Measurements from ENCODE around the gene MIS12. TPM values are rescaled to one million over a fixed set of nuclear protein-coding genes. Genes with fewer than 3 reads are reported as not detected.

Gene MIS12
- total and polyA plus RNA-seq, 4 donors = 4.3 to 18.6 (median 11.1) TPM

GRCh38 chr17:5539286-5539685 is 52.9 kb downstream of the MIS12 start:
- H3K4me3 ChIP-seq (ENCODE audit: low read depth in 1 of 3, low read length in 3 of 3) = no peak overlapping the region
- no peaks in the 10 kb centered on the region for H3K9me3 ChIP-seq (ENCODE audit: control insufficient read depth in 4 of 4, low read length in 3 of 4)
- H3K4me1 ChIP-seq (ENCODE audit: control insufficient read depth in 4 of 4, insufficient read depth in 4 of 4, low read length in 3 of 4) = no peaks in the 10 kb centered on the region
- H3K27me3 ChIP-seq (ENCODE audit: control insufficient read depth in 4 of 4, insufficient read depth in 4 of 4, low read length in 3 of 4) = no peaks in the 10 kb centered on the region
- no peak for DNase-seq (ENCODE audit: low spot score)
- WGBS = 83% methylated on average over 8 of the region's 8 CpGs
- H3K9ac ChIP-seq (ENCODE audit: low read depth in 1 of 2, low read length in 2 of 2) = no peak overlapping the region
- no peaks in the 10 kb centered on the region for H3K36me3 ChIP-seq (ENCODE audit: control insufficient read depth in 4 of 4, insufficient read depth in 3 of 4, low read depth in 1 of 4, low read length in 3 of 4)
- TF ChIP-seq FOXA2 (IDR thresholded peaks at IDR 0.05) = no peak
- TF ChIP-seq, protein P1, sequence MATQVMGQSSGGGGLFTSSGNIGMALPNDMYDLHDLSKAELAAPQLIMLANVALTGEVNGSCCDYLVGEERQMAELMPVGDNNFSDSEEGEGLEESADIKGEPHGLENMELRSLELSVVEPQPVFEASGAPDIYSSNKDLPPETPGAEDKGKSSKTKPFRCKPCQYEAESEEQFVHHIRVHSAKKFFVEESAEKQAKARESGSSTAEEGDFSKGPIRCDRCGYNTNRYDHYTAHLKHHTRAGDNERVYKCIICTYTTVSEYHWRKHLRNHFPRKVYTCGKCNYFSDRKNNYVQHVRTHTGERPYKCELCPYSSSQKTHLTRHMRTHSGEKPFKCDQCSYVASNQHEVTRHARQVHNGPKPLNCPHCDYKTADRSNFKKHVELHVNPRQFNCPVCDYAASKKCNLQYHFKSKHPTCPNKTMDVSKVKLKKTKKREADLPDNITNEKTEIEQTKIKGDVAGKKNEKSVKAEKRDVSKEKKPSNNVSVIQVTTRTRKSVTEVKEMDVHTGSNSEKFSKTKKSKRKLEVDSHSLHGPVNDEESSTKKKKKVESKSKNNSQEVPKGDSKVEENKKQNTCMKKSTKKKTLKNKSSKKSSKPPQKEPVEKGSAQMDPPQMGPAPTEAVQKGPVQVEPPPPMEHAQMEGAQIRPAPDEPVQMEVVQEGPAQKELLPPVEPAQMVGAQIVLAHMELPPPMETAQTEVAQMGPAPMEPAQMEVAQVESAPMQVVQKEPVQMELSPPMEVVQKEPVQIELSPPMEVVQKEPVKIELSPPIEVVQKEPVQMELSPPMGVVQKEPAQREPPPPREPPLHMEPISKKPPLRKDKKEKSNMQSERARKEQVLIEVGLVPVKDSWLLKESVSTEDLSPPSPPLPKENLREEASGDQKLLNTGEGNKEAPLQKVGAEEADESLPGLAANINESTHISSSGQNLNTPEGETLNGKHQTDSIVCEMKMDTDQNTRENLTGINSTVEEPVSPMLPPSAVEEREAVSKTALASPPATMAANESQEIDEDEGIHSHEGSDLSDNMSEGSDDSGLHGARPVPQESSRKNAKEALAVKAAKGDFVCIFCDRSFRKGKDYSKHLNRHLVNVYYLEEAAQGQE (IDR thresholded peaks at IDR 0.05) = no peak
- no peak for TF ChIP-seq JUND (IDR thresholded peaks at IDR 0.05)
- no peak for TF ChIP-seq SP1 (IDR thresholded peaks at IDR 0.05)
- TF ChIP-seq GABPA (IDR thresholded peaks at IDR 0.05 in 1 of 2, conservative IDR thresholded peaks at IDR 0.05 in 1 of 2) = no peak
- no peak overlapping the region for H3K27ac ChIP-seq (ENCODE audit: low read depth in 1 of 2, low read length in 2 of 2)

DNA sequence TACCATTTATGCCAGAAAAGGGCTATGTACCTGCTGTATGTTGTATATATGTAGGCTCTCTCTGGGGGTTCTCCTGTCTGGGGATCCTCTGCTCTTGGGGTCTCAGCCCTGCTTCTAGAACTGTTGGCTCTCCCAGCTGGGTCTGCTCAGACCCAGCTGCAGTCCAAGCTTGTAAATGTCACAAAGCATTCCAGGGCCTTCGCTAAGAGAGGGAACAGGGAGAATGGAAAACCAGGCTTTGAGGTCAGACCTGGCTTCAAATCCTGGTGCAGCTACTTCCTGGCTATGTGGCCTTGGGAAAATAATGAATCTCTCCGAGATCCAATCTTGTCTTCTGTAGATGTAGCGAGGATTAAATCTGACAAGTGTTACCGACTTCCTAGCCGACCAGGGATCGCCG is 54.0 kb downstream of the MIS12 start:
- no peak overlapping the region for H3K4me3 ChIP-seq (ENCODE audit: low read depth in 1 of 3, low read length in 3 of 3)
- WGBS = 91% methylated on average over 7 of the region's 7 CpGs
- TF ChIP-seq NR2F2 (IDR thresholded peaks at IDR 0.05) = no peak
- no peak for TF ChIP-seq GABPA (IDR thresholded peaks at IDR 0.05 in 1 of 2, conservative IDR thresholded peaks at IDR 0.05 in 1 of 2)
- no peak for TF ChIP-seq ZBTB33 (IDR thresholded peaks at IDR 0.05)
- H3K9me3 ChIP-seq (ENCODE audit: control insufficient read depth in 4 of 4, low read length in 3 of 4) = no peaks in the 10 kb centered on the region
- no peak overlapping the region for H3K9ac ChIP-seq (ENCODE audit: low read depth in 1 of 2, low read length in 2 of 2)
- DNase-seq (ENCODE audit: low spot score) = no peak
- no peaks in the 10 kb centered on the region for H3K27me3 ChIP-seq (ENCODE audit: control insufficient read depth in 4 of 4, insufficient read depth in 4 of 4, low read length in 3 of 4)
- no peak overlapping the region for H3K27ac ChIP-seq (ENCODE audit: low read depth in 1 of 2, low read length in 2 of 2)
- H3K36me3 ChIP-seq (ENCODE audit: control insufficient read depth in 4 of 4, insufficient read depth in 3 of 4, low read depth in 1 of 4, low read length in 3 of 4) = no peaks in the 10 kb centered on the region
- H3K4me1 ChIP-seq (ENCODE audit: control insufficient read depth in 4 of 4, insufficient read depth in 4 of 4, low read length in 3 of 4) = no peaks in the 10 kb centered on the region

Other genes with a start within 250 kb of the MIS12 start
- gene RABEP1, start 204.3 kb upstream of the MIS12 start, total RNA-seq = 10 to 100 TPM; 21.5 to 26.6 TPM
- gene RABEP1, start 204.3 kb upstream of the MIS12 start, polyA plus RNA-seq = 10 to 100 TPM; 13.3 to 19.7 TPM
- 100 to 1,000 TPM in 1 of 2 donors, 10 to 100 TPM in 1; 61.4 to 124 TPM for gene NUP88, start 66.9 kb upstream of the MIS12 start, total RNA-seq
- 10 to 100 TPM; 39.6 to 53.4 TPM for gene NUP88, start 66.9 kb upstream of the MIS12 start, polyA plus RNA-seq
- gene RPAIN, start 66.4 kb upstream of the MIS12 start, total RNA-seq = 10 to 100 TPM; 21.7 to 37.0 TPM
- gene RPAIN, start 66.4 kb upstream of the MIS12 start, polyA plus RNA-seq = 10 to 100 TPM; 10.9 to 34.0 TPM
- gene C1QBP, start 47.4 kb upstream of the MIS12 start, total RNA-seq = 100 to 1,000 TPM in 1 of 2 donors, 10 to 100 TPM in 1; 94.9 to 107 TPM
- gene C1QBP, start 47.4 kb upstream of the MIS12 start, polyA plus RNA-seq = 100 to 1,000 TPM; 118 to 123 TPM
- gene DHX33, start 17.6 kb upstream of the MIS12 start, total RNA-seq = 10 to 100 TPM in 1 of 2 donors, 1 to 10 TPM in 1; 7.7 to 12.7 TPM
- 1 to 10 TPM; 2.5 to 6.4 TPM for gene DHX33, start 17.6 kb upstream of the MIS12 start, polyA plus RNA-seq
- gene DERL2, start 388 bp upstream of the MIS12 start, total RNA-seq = 10 to 100 TPM; 35.8 to 37.7 TPM
- gene DERL2, start 388 bp upstream of the MIS12 start, polyA plus RNA-seq = 10 to 100 TPM; 54.1 to 75.3 TPM
- 1 to 10 TPM; 2.9 to 5.4 TPM for gene NLRP1, start 97.9 kb downstream of the MIS12 start, total RNA-seq
- gene NLRP1, start 97.9 kb downstream of the MIS12 start, polyA plus RNA-seq = 1 to 10 TPM; 1.8 to 3.2 TPM

All from liver (tissue), 9 donors.